MM.1S (cell line): Measurements from ENCODE around the gene CD34.

Source experiments
- DNase-seq: peaks from one replicate; pipeline ENCODE4 v3.0.0-alpha.2; 2015
- H2AFZ ChIP-seq: fragments of 300-600 bp; sonication (generic); 2 replicates; pipeline ENCODE4 v1.6.0; 2016; ENCODE audit warnings: antibody characterized with exemption, low read length
- H3F3A ChIP-seq: fragments of 300-600 bp; sonication (generic); 2 replicates; pipeline ENCODE4 v1.6.1; 2016; ENCODE audit warnings: mild to moderate bottlenecking, antibody characterized with exemption, low read length, moderate library complexity, mixed read lengths; ENCODE audit not compliant: insufficient read depth
- H3K27ac ChIP-seq: fragments of 300-600 bp; sonication (generic); 2 replicates; pipeline ENCODE4 v1.5.1; 2016; ENCODE audit warnings: mild to moderate bottlenecking, low read length
- H3K27me3 ChIP-seq: fragments of 300-600 bp; sonication (generic); replicated peaks from 2 replicates; pipeline ENCODE4 v1.6.0; 2016; ENCODE audit warnings: low read length; ENCODE audit not compliant: insufficient read depth
- H3K36me3 ChIP-seq: fragments of 300-600 bp; sonication (generic); replicated peaks from 2 replicates; pipeline ENCODE4 v1.6.1; 2016; ENCODE audit warnings: mild to moderate bottlenecking, low read length, mixed read lengths; ENCODE audit not compliant: insufficient read depth
- H3K4me1 ChIP-seq: fragments of 300-600 bp; sonication (generic); 2 replicates; pipeline ENCODE4 v1.6.1; 2016; ENCODE audit warnings: low read length, mixed read lengths
- H3K4me2 ChIP-seq: fragments of 300-600 bp; sonication (generic); 2 replicates; pipeline ENCODE4 v1.6.0; 2016; ENCODE audit warnings: low read depth, low read length
- H3K4me3 ChIP-seq: fragments of 300-600 bp; sonication (generic); 2 replicates; pipeline ENCODE4 v1.5.1; 2016; ENCODE audit warnings: low read length, mixed read lengths
- H3K79me2 ChIP-seq: fragments of 300-600 bp; sonication (generic); 2 replicates; pipeline ENCODE4 v1.6.1; 2016; ENCODE audit warnings: mixed run types, low read length, mixed read lengths
- H3K9ac ChIP-seq: fragments of 300-600 bp; sonication (generic); 2 replicates; pipeline ENCODE4 v1.6.1; 2016; ENCODE audit warnings: low read length, mixed read lengths
- H3K9me2 ChIP-seq: fragments of 300-600 bp; sonication (generic); replicated peaks from 2 replicates; pipeline ENCODE4 v1.6.1; 2016; ENCODE audit warnings: mild to moderate bottlenecking, low read length, mixed read lengths; ENCODE audit not compliant: insufficient read depth
- H3K9me3 ChIP-seq: fragments of 300-600 bp; sonication (generic); replicated peaks from 2 replicates; pipeline ENCODE4 v1.6.1; 2016; ENCODE audit warnings: mild to moderate bottlenecking, low read length, mixed read lengths; ENCODE audit not compliant: insufficient read depth
- H4K20me1 ChIP-seq: fragments of 300-600 bp; sonication (generic); 2 replicates; pipeline ENCODE4 v1.6.1; 2016; ENCODE audit warnings: mild to moderate bottlenecking, low read length, moderate library complexity, mixed read lengths; ENCODE audit not compliant: insufficient read depth
- EZH2 ChIP-seq: fragments of 300-600 bp; sonication (generic); optimal IDR thresholded peaks from 2 replicates; pipeline ENCODE3; 2017; ENCODE audit warnings: low read depth, mild to moderate bottlenecking, antibody characterized with exemption, low read length, mixed read lengths
- EZH2phosphoT487 ChIP-seq: fragments of 300-600 bp; sonication (generic); IDR thresholded peaks from 2 replicates; pipeline ENCODE4 v1.6.1; 2018; ENCODE audit warnings: antibody characterized with exemption, low read length

Gene CD34

DNA sequence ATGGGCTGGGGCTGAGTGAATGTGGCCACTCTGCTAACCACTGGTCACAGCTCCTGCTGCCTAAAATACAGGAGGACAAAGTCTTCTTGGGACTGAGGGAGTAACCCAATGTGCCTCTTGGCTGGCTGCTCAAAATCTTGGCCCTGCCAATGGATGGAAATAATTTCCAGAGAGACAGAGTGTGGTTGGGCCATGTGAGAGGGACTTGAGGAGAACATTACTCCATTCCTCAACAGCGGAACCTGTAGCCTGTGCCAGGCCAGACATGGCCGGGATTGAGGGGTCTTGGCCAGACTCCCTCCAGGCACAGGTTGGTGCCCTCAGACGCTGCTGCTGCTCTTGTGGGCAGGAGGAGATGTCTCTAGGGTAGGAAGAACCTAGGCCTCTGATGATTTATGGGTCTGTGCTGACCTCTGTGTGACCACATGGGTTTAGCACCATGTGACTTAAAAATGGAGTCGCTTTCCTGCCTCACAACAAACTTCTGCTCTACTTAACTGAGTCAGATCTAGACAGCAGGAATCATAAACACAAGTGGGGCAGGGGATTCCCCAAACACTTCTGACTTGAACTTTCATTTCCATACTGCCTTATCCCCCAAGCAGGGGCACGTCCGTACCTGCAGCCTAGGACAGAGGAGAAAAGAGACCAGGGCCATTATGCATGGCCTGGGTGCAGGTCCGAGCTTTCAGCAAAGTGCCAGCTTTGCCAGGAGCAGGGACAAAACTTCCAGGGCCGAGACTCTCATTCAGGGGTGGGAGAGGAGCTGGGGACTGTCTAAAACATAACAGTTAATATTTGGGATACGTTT is 79.2 kb downstream of the CD34 start:
- H3K9me2 ChIP-seq, result no peaks in the 10 kb centered on the region
- peak; percentile 82 for DNase-seq
- H3K36me3 ChIP-seq, result no peaks in the 10 kb centered on the region
- peak overlapping the region; percentile 17; the same call in 1 of the 2 replicates for H2AFZ ChIP-seq
- peak overlapping the region; percentile 37 for H3K4me3 ChIP-seq
- no peak for TF ChIP-seq EZH2
- TF ChIP-seq EZH2phosphoT487, result no peak
- peaks cover 87% of the 10 kb centered on the region for H3K79me2 ChIP-seq
- H3K4me1 ChIP-seq, result peaks cover 39% of the 10 kb centered on the region
- no peaks in the 10 kb centered on the region for H3K27me3 ChIP-seq
- no peaks in the 10 kb centered on the region for H3K9me3 ChIP-seq
- peaks cover 24% of the 10 kb centered on the region for H3F3A ChIP-seq
- peak overlapping the region; percentile 54 for H3K27ac ChIP-seq
- no peaks in the 10 kb centered on the region for H4K20me1 ChIP-seq
- peak overlapping the region; percentile 28; the same call in 1 of the 2 replicates for H3K9ac ChIP-seq
- peak overlapping the region; percentile 85 for H3K4me2 ChIP-seq
